GM23248 (cell line): Measurements from ENCODE around the gene SMS. TPM values are rescaled to one million over a fixed set of nuclear protein-coding genes. Genes with fewer than 3 reads are reported as not detected.

Source experiments
- DNase-seq: peaks from one replicate; pipeline ENCODE4 v3.0.0-alpha.2; 2015
- H2AFZ ChIP-seq: fragments of 200-600 bp; sonication (generic); 2 replicates; pipeline ENCODE4 v1.6.1; 2016; ENCODE audit warnings: antibody characterized with exemption
- H3F3A ChIP-seq: fragments of 200-600 bp; sonication (generic); 2 replicates; pipeline ENCODE4 v1.6.1; 2016; ENCODE audit warnings: mild to moderate bottlenecking, antibody characterized with exemption, mixed run types; ENCODE audit not compliant: insufficient read depth
- H3K27ac ChIP-seq: fragments of 200-600 bp; sonication (generic); 2 replicates; pipeline ENCODE4 v1.5.1; 2016; ENCODE audit warnings: mild to moderate bottlenecking
- H3K27me3 ChIP-seq: fragments of 200-600 bp; sonication (generic); replicated peaks from 2 replicates; pipeline ENCODE4 v1.6.1; 2016; ENCODE audit warnings: mild to moderate bottlenecking; ENCODE audit not compliant: insufficient read depth
- H3K36me3 ChIP-seq: fragments of 200-600 bp; sonication (generic); 2 replicates; pipeline ENCODE4 v1.6.1; 2016; ENCODE audit warnings: low read depth, mild to moderate bottlenecking
- H3K4me1 ChIP-seq: fragments of 200-600 bp; sonication (generic); 2 replicates; pipeline ENCODE4 v1.6.1; 2016; ENCODE audit warnings: mild to moderate bottlenecking; ENCODE audit not compliant: insufficient read depth
- H3K4me2 ChIP-seq: fragments of 200-600 bp; sonication (generic); one replicate; pipeline ENCODE4 v1.6.1; 2016; ENCODE audit warnings: mild to moderate bottlenecking; ENCODE audit not compliant: unreplicated experiment
- H3K4me3 ChIP-seq: fragments of 200-600 bp; sonication (generic); 2 replicates; pipeline ENCODE4 v1.5.1; 2016; ENCODE audit warnings: mild to moderate bottlenecking
- H3K79me2 ChIP-seq: fragments of 200-600 bp; sonication (generic); 2 replicates; pipeline ENCODE4 v1.6.1; 2016; ENCODE audit warnings: mild to moderate bottlenecking; ENCODE audit not compliant: insufficient read depth
- H3K9ac ChIP-seq: fragments of 200-600 bp; sonication (generic); 2 replicates; pipeline ENCODE4 v1.6.1; 2016; ENCODE audit warnings: mild to moderate bottlenecking
- H3K9me2 ChIP-seq: fragments of 200-600 bp; sonication (generic); 2 replicates; pipeline ENCODE4 v1.6.1; 2016; ENCODE audit warnings: mixed run types, mild to moderate bottlenecking, moderate library complexity; ENCODE audit not compliant: insufficient read depth
- H3K9me3 ChIP-seq: fragments of 200-600 bp; sonication (generic); one replicate; pipeline ENCODE4 v1.6.1; 2017; ENCODE audit warnings: low read depth
- H4K20me1 ChIP-seq: fragments of 200-600 bp; sonication (generic); 2 replicates; pipeline ENCODE4 v1.6.0; 2016; ENCODE audit not compliant: insufficient read depth
- EZH2 ChIP-seq: fragments of 200-600 bp; sonication (generic); IDR thresholded peaks from 2 replicates; pipeline ENCODE4 v1.6.1; 2018; ENCODE audit warnings: antibody characterized with exemption, mild to moderate bottlenecking; ENCODE audit not compliant: insufficient read depth, poor library complexity, severe bottlenecking
- EZH2phosphoT487 ChIP-seq: fragments of 200-600 bp; sonication (generic); IDR thresholded peaks from 2 replicates; pipeline ENCODE4 v1.6.1; 2018; ENCODE audit warnings: antibody characterized with exemption, moderate library complexity, mild to moderate bottlenecking, low read depth; ENCODE audit not compliant: insufficient read depth
- WGBS, 2 experiments: methylation state at CpG; one replicate each; pipeline ENCODE4 v1.1.6; 2015 to 2017; ENCODE audit warnings: low lambda C conversion rate in 2 of 2, low coverage in 1 of 2; ENCODE audit errors: missing lambda C conversion rate in 2 of 2; 5-methylcytosine and 5-hydroxymethylcytosine counted together
- in situ Hi-C: fragments of 300-500 bp; cut with MboI; formaldehyde crosslinking; loops from 2 replicates; pipeline ENCODE4 v1.15.0; 2020
- polyA plus RNA-seq: library from polyadenylated mRNA; unstranded; fragments of >200 nt; fragmentation: Nextera tagmentation; extraction: Ambion mirVana; gene quantifications from 2 replicates; pipeline ENCODE4 v1.2.1, GENCODE V29; 2016
- total RNA-seq: library from RNA; depleted of rRNA; stranded (reverse); fragments of >200 nt; shearing (Covaris generic); gene quantifications from 2 replicates; pipeline ENCODE4 v1.2.3, GENCODE V29; 2014

Gene SMS
- total and polyA plus RNA-seq, 2 experiments from 2014 or later: 156 to 162 TPM

- Histone ChIP-seq H4K20me1 (no peaks in the 10 kb centered on the region; the same call in 1 of the 2 replicates), H3K27me3 (no peaks in the 10 kb centered on the region), H3K9me3 (no peaks in the 10 kb centered on the region), H3K4me2 (no peak overlapping the region), H3K4me1 (peaks cover 23% of the 10 kb centered on the region), H3K36me3 (no peaks in the 10 kb centered on the region), H3F3A (no peaks in the 10 kb centered on the region), H3K9ac (no peak overlapping the region), H3K4me3 (no peak overlapping the region), H2AFZ (no peak overlapping the region), H3K27ac (no peak overlapping the region), H3K9me2 (no peaks in the 10 kb centered on the region), H3K79me2 (peaks cover 100% of the 10 kb centered on the region)
- in situ Hi-C loops: loop anchor here (25.0 kb wide), 1 partner anchor 1446 kb away; no protein-coding TSS in a partner anchor
- TF ChIP-seq EZH2phosphoT487: no peak
- no peak for TF ChIP-seq EZH2
- DNase-seq: no peak
- WGBS, 2 experiments: 93 to 97% methylated on average over 8 of the region's 8 CpGs
Measured at GRCh38 chrX:21958187-21958586, 17.7 kb downstream of the SMS start.

- no peaks in the 10 kb centered on the region for H3F3A ChIP-seq
- H3K4me2 ChIP-seq: no peak overlapping the region
- no peak overlapping the region for H3K4me3 ChIP-seq
- peaks cover 100% of the 10 kb centered on the region for H3K79me2 ChIP-seq
- H3K9ac ChIP-seq: no peak overlapping the region
- DNase-seq: peak; percentile 34
- WGBS, 2 experiments: 73% methylated on average over 3 to 4 of the region's 4 CpGs
- H3K4me1 ChIP-seq: peaks cover 29% of the 10 kb centered on the region
- H3K36me3 ChIP-seq: no peaks in the 10 kb centered on the region
- no peaks in the 10 kb centered on the region for H3K9me2 ChIP-seq
- no peaks in the 10 kb centered on the region; the same call in 1 of the 2 replicates for H4K20me1 ChIP-seq
- H3K27me3 ChIP-seq: no peaks in the 10 kb centered on the region
- in situ Hi-C loops: loop anchor here (25.0 kb wide), 1 partner anchor 1447 kb away; no protein-coding TSS in a partner anchor
- no peaks in the 10 kb centered on the region for H3K9me3 ChIP-seq
- H2AFZ ChIP-seq: no peak overlapping the region
- no peak for TF ChIP-seq EZH2
- TF ChIP-seq EZH2phosphoT487: no peak
- H3K27ac ChIP-seq: no peak overlapping the region
Measured at GRCh38 chrX:21958916-21959315, 18.4 kb downstream of the SMS start.

GRCh38 chrX:21959362-21960051 lies 19.0 kb downstream of the SMS start:
- Histone ChIP-seq H3K4me3 (no peak overlapping the region), H3K4me1 (peaks cover 35% of the 10 kb centered on the region), H3K27me3 (no peaks in the 10 kb centered on the region), H3K4me2 (no peak overlapping the region), H3F3A (0 out of 2 replicates have a peak, but pooled peaks cover 6% of the 10 kb centered on the region), H3K9me3 (no peaks in the 10 kb centered on the region), H3K79me2 (peaks cover 100% of the 10 kb centered on the region), H2AFZ (no peak overlapping the region), H3K36me3 (no peaks in the 10 kb centered on the region), H3K27ac (no peak overlapping the region), H3K9ac (no peak overlapping the region), H3K9me2 (no peaks in the 10 kb centered on the region), H4K20me1 (no peaks in the 10 kb centered on the region; the same call in 1 of the 2 replicates)
- in situ Hi-C loops: loop anchor here (25.0 kb wide), 1 partner anchor 1447 kb away; no protein-coding TSS in a partner anchor
- WGBS, 2 experiments: 93 to 97% methylated on average over 11 to 12 of the region's 12 CpGs
- no peak for DNase-seq
- TF ChIP-seq EZH2phosphoT487 (no peak), EZH2 (no peak)

- WGBS, 2 experiments: 28% methylated on average over 7 of the region's 7 CpGs
- Histone ChIP-seq H3K36me3 (no peaks in the 10 kb centered on the region), H3K9ac (no peak overlapping the region), H3K27me3 (no peaks in the 10 kb centered on the region), H3K4me1 (peaks cover 36% of the 10 kb centered on the region), H3K79me2 (peaks cover 100% of the 10 kb centered on the region), H3K27ac (no peak overlapping the region), H3K9me3 (no peaks in the 10 kb centered on the region), H3K4me3 (no peak overlapping the region), H3F3A (0 out of 2 replicates have a peak, but pooled peaks cover 6% of the 10 kb centered on the region), H4K20me1 (no peaks in the 10 kb centered on the region; the same call in 1 of the 2 replicates), H3K9me2 (no peaks in the 10 kb centered on the region), H2AFZ (no peak overlapping the region), H3K4me2 (no peak overlapping the region)
- no peak for TF ChIP-seq EZH2phosphoT487
- no peak for TF ChIP-seq EZH2
- DNase-seq: peak; percentile 13
- in situ Hi-C loops: loop anchor here (25.0 kb wide), 1 partner anchor 1449 kb away; no protein-coding TSS in a partner anchor
Measured at GRCh38 chrX:21960569-21961541, 20.3 kb downstream of the SMS start.
